ENCODE results near the gene MGAT4B.

GRCh38 chr5:179833709-179834070 is 27.0 kb upstream of the MGAT4B start:
- TF ChIP-seq E2F5 (CRISPR knock-in tag; IDR thresholded peaks at IDR 0.05) (no peak), FOXJ3 (CRISPR knock-in tag; IDR thresholded peaks at IDR 0.05; ENCODE audit: borderline replicate concordance) (no peak), CTCF (IDR thresholded peaks at IDR 0.05) (no peak), USF2 (CRISPR knock-in tag; IDR thresholded peaks at IDR 0.05) (no peak), STAT6 (CRISPR knock-in tag; conservative IDR thresholded peaks at IDR 0.05; ENCODE audit: low read depth) (no peak), KAT7 (CRISPR knock-in tag; IDR thresholded peaks at IDR 0.05; ENCODE audit: borderline replicate concordance) (no peak), RELA (CRISPR knock-in tag; IDR thresholded peaks at IDR 0.05; ENCODE audit: borderline replicate concordance) (no peak), TEAD4 (CRISPR knock-in tag; IDR thresholded peaks at IDR 0.05) (no peak), SP1 (CRISPR knock-in tag; conservative IDR thresholded peaks at IDR 0.05) (no peak), MYBL2 (CRISPR knock-in tag; IDR thresholded peaks at IDR 0.05) (no peak), SMAD3 (CRISPR knock-in tag; IDR thresholded peaks at IDR 0.05; ENCODE audit: borderline replicate concordance) (no peak), IRF1 (CRISPR knock-in tag; IDR thresholded peaks at IDR 0.05) (no peak)

Data from WTC11 (cell line).